Urothelium cell line (cell line): ENCODE measurements around the gene TGM2.

Experiments used
- DNase-seq: peaks from one replicate; pipeline ENCODE4 v3.0.0; 2011; ENCODE audit warnings: low spot score, mixed read lengths
- FAIRE-seq: peaks from 2 replicates; lab custom pipeline; 2011; peaks lifted over from hg19 to GRCh38; lab: Jason Lieb, UNC

Gene TGM2

DNA sequence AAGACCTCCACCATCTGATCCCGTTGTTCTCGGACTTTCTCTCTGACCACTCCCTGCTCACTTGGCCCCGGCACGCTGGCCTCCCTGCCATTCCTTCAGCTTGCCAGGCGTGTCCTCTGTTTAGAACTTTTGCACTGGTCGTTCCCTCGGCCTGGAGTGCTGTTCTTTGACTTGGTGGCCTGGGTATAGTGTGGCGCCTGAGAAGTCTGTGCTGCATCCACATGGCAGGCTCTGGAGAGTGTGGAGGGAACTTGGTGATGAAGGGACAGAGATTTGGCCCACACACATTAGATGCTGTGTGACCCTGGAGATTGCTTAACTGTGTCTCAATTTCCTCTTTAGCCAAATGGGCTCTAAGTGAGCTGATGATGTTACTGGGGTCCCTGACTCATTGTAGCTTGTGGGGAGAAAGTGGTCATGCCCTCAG lies 13.0 kb upstream of the TGM2 start:
- FAIRE-seq = no peak

DNA sequence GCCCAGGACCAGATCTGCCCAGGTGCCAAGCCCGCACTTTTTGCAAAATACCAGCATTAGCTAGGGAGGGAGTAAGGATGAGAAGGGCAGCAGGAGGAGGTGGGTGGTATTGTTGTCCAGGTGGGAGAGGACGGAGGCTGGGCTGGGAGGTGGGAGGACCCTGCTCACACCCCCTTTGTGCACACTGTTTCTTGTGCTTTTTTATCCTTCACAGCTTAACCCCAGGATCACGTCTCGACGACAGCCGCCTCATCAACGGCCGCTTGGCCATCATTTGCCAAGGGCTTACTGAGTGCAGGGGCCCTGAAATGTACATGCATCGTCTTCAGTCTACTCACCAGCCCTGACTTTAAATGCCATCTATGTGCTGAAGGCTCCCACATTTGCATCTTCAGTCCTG lies 12.1 kb upstream of the TGM2 start:
- FAIRE-seq (no peak), DNase-seq (no peak)

More for the DNA sequence above, 13.0 kb upstream of the TGM2 start:
- no peak for DNase-seq

DNA sequence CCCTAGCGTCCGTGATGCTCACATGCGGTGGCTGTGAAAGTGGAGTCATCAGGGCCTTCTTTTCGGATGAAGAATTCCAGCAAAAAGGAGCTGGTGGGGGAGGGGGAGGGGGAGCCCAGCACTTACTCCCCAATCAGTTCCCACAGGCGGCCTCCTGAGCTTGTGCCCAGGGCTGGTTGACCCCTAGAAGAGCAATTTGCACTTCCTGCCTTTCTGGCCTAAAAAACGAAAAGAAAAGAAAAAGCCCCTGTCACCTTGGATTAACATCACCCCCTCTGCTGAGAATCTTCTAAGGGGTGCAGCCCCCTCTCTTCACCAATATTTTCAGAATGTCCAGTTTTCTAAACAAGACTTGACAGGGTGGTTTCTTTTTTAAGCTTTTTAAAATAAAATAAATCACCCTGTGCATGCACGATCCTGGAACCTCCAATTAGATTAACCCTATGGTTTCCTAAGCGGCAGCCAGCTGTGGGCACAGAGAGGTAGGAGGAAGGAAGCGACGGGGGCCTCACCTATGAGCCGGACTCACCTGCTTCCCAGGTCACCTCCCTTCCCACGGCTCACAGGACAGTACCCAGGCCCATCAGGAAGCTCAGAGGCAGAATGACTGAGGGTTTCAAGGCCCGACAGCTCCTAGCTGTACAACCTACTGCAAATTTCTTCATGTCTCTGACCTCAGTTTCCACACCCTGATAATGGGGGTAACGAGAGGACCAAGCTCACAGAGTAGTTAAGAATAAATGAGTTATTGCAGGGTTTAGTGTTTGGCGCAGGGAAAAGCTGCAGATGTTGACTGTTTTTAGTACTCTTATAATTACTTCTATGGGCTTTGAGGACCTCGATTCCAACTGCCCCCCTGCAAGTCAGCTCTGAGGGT lies 10.5 kb upstream of the TGM2 start:
- FAIRE-seq (no peak), DNase-seq (no peak)

DNA sequence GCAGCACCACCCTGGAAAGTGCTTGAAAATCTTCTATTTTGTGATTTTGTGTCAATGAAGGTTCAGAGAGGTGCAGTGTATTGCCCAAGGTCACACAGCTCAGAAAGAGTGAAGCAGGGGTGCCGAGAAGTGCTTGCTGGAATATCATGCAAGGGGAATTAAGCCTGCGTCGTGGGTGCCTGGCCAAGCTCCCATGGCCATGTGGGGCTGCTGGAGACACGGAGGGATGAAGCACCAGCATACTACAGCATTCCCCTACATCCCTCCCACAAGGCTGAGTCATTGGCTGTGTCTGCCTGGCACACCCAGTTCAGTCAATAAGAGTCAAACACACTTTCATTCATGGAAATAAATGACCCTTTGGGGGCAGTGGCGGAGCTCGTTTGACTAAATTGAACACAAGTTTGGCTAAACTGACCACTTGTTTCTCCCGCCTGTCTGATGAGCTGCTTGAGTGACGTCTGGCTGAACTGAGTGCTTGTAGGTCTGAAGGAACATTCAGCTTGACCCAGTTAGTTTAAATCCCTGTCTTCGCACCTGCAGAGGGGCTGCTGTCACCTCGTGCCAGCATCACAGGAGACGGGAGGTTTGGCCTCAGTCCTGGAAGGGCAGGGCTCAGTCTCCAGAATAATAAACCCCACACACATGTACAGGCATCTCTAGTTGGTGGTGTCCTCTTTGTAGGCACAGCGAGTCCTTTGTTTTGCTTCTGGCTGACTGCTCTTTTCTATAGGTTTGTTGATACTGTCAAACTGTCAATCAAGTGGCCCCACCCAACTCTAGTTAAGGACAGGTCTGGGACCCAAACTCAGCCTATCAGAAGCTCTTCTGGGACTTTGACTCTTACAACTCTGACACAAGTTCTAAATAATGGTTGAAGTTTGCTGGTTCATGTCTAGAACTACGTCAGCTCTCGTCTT lies 8.4 kb upstream of the TGM2 start:
- FAIRE-seq = peak; percentile 86
- peak; percentile 92 for DNase-seq

DNA sequence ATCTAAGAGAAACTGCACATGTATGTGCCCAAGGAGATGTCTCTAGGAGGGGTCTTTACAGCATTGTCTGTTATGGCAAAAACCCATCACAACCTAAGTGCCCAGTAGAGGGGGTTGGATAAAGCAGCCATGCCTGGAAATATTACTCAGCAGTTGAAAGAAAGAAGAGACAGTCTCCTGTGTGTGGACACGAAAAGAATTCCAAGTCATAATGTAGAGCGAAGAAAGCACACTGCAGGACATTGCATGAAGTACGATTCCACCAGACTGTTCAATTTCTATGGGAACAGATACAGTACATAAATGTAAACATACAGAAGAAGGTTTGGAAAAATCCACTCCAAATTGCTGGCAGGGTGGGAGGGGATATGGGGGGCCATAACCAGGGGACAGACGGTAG lies 7.3 kb upstream of the TGM2 start:
- no peak for DNase-seq
- FAIRE-seq = no peak

DNA sequence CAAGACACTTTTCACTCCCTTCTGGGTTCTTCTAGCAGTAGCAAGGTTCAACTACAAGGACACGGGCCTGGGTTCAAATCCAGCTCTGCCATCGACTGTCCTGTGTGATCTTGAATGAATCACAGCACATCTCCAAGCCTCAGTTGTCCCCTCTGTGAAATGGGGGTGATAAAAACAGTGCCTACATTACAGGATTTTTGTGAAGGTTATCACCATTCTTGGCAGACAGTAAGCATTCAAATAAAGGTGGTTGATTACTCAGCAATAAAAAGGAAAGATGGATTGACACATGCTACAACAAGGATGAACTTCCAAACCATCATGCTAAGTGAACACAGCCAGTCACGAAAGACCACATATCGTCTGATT lies 6.6 kb upstream of the TGM2 start:
- FAIRE-seq (no peak), DNase-seq (no peak)

DNA sequence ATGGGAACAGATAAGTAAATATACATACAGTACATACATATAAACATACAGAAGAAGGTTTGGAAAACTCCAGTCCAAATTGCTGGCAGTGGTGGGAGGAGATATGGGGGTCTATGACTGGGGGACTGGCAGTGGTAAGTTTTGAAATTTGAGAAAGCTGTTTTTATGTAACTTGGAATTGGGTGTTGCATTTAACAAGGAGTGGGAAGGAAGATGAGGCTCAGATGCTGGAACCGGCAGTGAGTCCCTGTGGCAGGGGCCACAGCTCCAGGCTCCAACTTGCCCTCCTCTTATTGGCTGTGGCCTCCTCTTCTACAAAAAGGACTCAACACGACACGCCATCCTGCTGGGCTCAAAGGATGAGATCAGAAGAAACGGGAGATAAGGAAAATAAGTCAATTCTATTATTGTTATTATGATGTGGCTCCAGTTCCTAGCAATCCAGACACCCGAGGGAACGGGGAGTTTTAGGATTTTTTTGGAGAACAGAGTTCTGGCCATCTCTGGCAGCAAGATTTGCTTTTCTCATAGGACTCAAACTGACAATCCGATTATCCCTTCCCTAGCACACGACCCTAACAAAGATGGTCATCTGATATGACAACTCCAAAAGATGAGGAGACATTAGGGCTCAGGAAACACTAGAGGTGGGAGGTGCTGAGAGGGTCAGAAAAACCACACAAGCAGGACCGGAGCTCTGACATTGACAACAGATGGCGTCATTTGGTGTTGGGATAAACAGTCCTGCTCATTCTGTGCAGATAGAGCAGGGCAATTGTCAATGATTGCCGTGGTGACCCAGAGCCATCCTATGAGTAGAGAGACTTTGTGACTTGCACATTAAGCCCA lies 6.0 kb upstream of the TGM2 start:
- no peak for FAIRE-seq
- DNase-seq = no peak

DNA sequence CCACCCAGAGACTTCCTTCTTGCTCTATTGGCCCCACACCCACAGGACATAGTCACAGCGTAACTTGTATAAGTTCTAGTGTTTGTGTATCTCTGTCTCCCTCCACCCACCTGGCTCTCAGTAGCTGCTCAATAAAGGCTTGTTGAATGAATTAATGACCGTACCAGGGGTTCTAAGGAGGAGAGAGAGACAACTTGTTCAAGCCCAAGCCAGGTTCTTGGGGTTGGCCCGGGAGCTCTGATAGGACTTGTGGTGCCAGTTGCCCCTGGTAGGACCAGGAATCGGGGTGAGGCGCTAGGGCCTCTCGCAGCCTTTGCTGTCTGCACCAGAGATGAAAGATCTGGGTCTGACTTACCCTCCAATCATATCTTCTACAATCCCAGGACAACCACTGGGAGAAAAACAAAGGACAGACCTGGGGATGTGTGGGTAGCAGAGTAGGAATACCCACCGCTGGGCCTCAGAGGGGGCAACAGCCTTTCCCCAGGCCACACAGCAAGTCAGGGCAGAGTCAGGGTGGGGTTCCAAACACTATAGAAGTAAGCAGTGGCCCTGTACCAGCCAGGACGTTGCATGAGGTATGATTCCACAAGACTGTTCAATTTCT lies 5.3 kb upstream of the TGM2 start:
- DNase-seq = no peak
- FAIRE-seq = no peak

DNA sequence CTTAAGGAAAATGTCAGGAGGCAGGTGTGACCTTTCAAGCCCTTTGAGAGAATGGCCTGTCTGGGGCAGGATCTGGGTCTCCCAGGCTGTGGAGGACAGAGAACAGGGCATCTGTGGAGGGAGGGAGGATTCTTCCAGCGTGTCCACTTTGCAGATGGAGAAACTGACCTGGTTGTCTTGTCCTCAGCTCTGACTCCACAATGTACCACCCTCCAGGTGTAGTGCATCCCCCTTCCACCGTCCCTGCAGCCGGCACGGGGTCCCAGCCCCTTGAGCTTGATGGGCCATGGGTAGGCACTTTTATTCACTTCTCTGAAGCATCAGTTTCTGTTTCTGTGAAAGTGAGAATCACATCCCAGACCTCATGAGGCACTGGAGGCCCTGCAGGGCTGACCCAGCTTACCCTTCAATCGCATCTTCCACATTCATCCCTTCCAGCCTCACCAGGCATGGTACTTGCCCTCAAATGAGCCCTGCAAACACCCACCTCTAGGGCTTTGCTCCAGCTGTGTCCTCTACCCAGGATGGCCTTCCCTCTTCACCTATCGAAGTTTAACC lies 4.6 kb upstream of the TGM2 start:
- DNase-seq (no peak), FAIRE-seq (no peak)

DNA sequence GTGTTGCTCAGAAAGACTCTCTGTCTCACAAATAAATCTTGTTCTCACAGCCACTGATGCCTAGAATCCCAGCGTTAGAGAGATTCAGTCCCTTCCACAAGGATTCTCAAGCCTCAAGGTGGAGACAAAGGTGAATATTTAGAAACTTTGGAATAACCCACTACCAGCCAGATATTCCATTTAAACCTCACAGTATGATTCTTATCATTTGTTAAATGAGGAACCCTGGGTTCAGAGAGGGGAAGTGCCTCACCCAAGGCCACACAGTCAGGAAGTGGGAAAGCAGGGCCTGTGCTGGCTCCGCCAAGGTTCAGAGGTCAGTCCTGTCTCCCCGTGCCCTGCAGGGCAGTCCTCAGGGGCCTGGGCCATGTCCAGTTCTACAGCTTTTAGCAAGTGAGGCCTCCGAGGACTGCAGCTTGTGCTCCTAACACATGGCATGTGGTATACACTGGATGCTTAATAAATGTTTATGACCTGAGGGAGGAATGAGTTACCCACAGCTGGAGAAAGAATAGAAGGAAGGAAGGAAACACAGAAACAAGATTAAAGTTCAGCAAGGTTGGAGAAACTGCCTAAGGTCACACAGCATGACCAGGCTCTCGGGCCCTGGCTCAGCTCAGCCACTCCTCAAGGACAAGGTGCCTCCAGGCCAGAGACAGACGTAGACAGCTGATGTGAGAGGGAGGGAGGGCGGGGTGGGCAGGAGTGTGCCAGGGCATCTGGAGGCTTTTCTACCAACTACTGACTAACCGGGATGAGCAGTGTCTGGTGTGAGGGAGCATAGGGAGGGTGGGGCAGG lies 3.9 kb upstream of the TGM2 start:
- DNase-seq = no peak
- no peak for FAIRE-seq

DNA sequence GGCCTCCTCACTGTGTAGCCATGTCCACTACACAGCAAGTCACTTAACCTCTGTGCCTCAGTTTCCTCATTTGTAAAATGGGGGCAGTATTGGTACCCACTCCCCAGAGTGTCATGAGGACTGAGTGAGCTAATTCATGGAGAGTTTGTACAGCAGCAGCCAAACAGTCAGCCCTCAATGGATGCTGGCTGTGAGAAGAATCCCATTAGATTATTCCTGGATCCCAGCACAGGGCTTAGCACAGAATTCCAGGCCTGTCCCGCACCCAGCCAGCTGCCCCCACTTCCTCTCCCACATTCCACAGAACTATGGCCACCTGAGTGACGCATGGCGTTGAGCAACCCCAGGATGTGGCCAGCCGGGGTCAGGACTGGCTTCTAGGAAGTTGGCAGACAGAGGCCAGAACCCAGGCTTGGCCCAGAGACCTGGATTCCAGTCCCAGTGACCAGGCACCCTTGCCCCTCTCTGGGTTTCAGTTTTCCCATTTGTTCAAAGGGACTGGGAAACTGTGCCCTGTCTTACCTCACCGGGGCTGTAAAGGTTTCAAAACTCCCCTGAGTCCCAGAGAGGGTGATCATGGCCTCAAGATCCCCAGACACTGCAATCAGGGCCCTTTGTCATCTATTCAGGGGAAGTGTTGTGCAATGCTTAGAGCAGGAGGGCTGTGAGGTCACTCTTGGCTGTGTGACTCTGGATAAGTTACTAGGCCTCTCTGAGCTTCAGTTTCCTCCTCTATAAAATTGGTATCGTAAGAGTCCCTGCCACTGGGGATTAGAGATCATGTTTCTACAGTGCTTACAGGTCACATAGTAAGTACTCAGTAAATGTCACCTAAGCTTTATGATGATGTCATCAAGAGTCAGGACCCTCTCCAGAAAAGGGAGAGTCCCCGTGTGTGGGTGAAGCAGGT lies 3.0 kb upstream of the TGM2 start:
- DNase-seq = peak; percentile 85
- FAIRE-seq = peak; percentile 66

DNA sequence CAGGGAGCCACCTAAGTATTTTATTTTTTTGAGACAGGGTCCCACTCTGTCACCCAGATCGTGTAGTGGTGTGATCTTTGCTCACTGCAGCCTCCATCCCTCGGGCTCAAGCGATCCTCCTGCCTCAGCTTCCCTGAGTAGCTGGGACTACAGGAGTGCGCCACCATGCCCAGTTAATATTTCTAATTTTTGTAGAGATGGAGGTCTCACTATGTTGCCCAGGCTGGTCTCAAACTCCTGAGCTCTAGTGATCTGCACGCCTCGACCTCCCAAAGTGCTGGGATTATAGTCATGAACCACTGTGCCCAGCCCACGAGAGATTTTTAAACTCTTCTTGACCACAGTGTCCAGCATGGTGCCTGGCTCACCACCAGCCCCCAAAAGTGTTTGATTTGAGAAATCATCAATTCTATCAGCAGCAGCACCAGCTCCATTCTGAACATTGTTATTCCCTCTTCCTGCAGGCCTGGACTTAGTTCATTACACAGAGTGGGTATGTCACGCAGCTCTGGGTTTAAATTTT lies 2.3 kb upstream of the TGM2 start:
- DNase-seq (no peak), FAIRE-seq (no peak)

DNA sequence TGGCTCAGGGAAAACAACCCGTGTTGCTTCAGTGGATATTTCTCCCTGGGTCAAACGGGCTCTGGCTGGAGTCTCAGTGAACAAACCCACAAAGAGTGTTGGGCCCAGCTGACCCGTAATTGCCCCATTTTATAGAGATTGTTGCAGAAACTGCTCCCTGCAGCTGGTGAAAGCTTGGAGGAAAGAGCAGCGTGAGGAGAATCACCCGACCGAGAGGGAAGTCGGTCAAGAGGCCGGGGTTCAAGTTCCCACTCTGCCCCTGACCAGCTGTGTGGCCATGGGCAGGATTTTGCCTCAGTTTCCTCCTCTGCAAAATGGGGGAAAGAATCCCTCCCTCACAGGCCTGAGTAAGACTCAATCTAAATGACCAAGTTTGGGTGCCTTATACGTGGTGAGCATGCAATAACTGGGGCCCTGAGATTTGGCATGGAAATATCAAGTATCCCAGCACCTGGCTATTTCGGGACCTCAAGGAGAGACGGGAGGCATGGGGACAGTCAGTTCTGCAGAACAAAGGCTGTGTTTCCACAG lies 1.7 kb upstream of the TGM2 start:
- DNase-seq (no peak), FAIRE-seq (no peak)

DNA sequence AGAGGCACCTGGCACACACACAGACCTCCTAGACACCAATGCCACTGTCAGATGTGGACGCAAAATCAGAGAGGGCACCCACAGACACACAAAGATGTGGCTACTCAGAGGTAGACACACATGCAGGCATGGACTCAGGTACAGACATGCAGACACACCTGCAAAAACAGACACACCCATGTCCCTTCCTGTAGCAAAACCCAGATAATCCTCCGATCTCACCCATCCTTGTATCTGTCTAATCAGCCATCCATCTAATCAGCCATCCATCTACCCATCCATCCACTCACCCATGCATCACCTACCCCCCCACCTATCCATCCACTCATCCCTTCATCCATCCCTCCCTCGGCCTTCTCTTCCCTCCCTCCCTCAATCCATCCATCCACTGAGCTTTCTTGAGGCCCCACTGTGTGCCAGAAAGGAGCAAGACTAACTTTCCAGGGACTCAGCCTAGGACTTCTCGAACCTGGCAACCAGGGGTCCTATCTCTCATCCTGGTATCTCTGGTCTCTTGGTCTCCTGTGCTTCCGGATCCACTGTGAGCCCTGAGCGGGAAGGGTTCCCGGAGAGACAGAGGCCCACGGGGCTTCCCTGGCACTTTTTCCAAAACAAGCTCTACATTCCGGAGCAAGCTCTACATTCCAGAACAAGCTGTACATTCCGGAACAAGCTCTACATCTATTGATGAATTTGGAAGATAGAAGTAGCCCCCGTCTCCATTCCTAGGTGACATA lies 1.1 kb upstream of the TGM2 start:
- no peak for DNase-seq
- peak; percentile 93 for FAIRE-seq

DNA sequence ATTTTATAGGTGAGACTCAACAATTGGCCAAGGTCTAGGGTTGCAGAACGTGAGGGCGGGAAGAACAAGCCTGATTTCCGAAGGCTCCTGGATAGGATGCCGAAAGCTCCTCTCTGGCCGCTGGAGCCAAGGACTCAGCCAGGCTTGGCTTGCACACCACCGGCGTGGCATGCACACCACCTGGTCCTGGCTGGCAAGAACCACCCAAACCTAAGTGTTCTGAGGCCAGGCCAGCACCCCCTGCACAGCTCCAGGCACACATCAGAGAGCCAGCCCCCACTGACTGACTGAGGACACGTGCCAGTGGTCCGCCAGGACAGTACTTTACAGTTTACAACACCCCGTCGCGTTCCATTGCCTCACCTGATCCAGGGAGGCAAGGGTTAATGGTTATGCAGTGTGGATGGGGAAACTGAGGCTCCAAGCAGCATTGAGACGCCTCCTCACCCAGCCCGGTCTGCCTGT lies 414 bp downstream of the TGM2 start:
- DNase-seq (no peak), FAIRE-seq (no peak)

DNA sequence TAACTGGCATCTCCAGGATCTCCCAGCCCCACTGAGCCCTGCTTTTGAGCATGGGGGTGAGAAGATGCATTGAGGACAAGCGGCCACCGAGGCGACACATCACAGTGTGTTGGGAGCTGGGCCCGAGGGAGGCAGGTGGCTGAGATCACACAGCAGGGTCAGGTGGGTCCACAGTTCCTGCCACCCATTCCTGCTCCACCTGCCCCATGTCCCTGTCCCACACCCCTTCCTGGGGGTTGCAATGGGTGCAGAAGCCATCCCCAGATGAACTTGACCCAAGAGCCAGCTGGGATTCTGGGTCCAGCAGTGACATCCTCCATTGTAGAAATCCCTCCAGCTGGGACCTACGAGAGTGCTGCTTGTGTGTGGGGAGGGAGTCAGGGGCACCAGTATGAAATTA lies 1.0 kb downstream of the TGM2 start:
- FAIRE-seq = no peak

More for the DNA sequence above, 1.0 kb downstream of the TGM2 start:
- DNase-seq = no peak
